ENCODE results near the gene DAB2IP.

DAB2IP gene

DNA sequence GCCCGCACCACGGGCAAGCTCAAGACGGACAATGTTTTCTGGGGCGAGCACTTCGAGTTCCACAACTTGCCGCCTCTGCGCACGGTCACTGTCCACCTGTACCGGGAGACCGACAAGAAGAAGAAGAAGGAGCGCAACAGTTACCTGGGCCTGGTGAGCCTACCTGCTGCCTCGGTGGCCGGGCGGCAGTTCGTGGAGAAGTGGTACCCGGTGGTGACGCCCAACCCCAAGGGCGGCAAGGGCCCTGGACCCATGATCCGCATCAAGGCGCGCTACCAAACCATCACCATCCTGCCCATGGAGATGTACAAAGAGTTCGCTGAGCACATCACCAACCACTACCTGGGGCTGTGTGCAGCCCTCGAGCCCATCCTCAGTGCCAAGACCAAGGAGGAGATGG is 108.6 kb downstream of the DAB2IP start:
- Mint-ChIP-seq H3K4me3 (no peak overlapping the region), H3K4me1 (ENCODE audit: low read depth) (no peaks in the 10 kb centered on the region), H3K27ac (no peak overlapping the region), H3K27me3 (no peaks in the 10 kb centered on the region), H3K9me3 (no peaks in the 10 kb centered on the region), H3K36me3 (ENCODE audit: low read depth) (no peaks in the 10 kb centered on the region)
- intact Hi-C loops (cut with micrococcal nuclease), result no loop called here

- H3K36me3 Mint-ChIP-seq (ENCODE audit: low read depth), result no peaks in the 10 kb centered on the region
- H3K27ac Mint-ChIP-seq, result no peak overlapping the region
- no peaks in the 10 kb centered on the region for H3K27me3 Mint-ChIP-seq
- no peak overlapping the region for H3K4me3 Mint-ChIP-seq
- H3K4me1 Mint-ChIP-seq (ENCODE audit: low read depth), result no peaks in the 10 kb centered on the region
- intact Hi-C loops (cut with micrococcal nuclease), result no loop called here
- no peaks in the 10 kb centered on the region for H3K9me3 Mint-ChIP-seq
Measured at GRCh38 chr9:121760571-121760970, 109.1 kb downstream of the DAB2IP start.

DNA sequence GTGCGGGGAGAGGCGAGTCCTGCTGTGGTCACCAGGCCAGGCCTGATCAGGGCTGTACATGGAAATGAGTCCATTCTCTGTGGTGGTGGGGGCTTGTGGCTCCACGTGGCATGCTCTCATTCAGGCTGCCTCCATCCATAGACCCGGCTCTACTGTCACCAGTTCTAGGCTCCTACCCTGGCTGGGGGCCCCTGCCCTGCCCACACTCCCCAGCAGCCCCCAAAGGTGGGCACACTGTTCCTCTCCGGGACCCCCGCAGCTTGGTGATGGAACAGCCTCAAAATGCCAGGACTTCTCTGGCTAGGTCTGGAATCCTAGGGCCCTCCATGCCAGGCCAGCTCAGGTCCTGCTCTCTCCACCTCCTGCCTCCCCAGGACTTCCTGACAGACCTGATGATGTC is 111.7 kb downstream of the DAB2IP start:
- intact Hi-C loops (cut with micrococcal nuclease), result no loop called here
- Mint-ChIP-seq H3K27me3 (no peaks in the 10 kb centered on the region), H3K36me3 (ENCODE audit: low read depth) (no peaks in the 10 kb centered on the region), H3K4me3 (no peak overlapping the region), H3K27ac (no peak overlapping the region), H3K4me1 (ENCODE audit: low read depth) (no peaks in the 10 kb centered on the region), H3K9me3 (no peaks in the 10 kb centered on the region)

- no peaks in the 10 kb centered on the region for H3K36me3 Mint-ChIP-seq (ENCODE audit: low read depth)
Measured at GRCh38 chr9:121763561-121764370, 112.3 kb downstream of the DAB2IP start.

DNA sequence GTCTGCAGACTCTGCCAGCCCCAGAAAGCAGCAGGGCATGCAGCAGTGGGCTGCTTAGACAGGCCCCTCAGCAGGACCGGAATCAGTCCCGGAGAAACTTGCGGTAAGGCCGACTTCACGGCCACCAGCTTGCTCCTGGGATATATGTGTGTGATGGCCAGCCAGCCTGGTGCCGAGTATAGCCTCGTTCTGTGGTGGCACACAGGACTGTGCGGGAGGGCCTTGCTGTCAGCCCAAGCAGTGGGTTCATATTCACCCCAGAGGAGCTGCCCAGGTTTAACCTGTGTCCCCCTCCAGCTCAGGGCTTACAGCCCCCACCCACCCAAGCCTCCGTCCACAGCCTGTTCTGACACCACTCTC is 112.9 kb downstream of the DAB2IP start:
- intact Hi-C loops (cut with micrococcal nuclease), result no loop called here
- Mint-ChIP-seq H3K27ac (no peak overlapping the region), H3K36me3 (ENCODE audit: low read depth) (no peaks in the 10 kb centered on the region), H3K9me3 (no peaks in the 10 kb centered on the region), H3K27me3 (no peaks in the 10 kb centered on the region), H3K4me1 (ENCODE audit: low read depth) (no peaks in the 10 kb centered on the region), H3K4me3 (no peak overlapping the region)

More at GRCh38 chr9:121763561-121764370, 112.3 kb downstream of the DAB2IP start:
- Mint-ChIP-seq H3K27ac (no peak overlapping the region), H3K4me1 (ENCODE audit: low read depth) (no peaks in the 10 kb centered on the region), H3K9me3 (no peaks in the 10 kb centered on the region), H3K27me3 (no peaks in the 10 kb centered on the region), H3K4me3 (no peak overlapping the region)
- intact Hi-C loops (cut with micrococcal nuclease), result no loop called here

- Mint-ChIP-seq H3K27ac (no peak overlapping the region), H3K4me1 (ENCODE audit: low read depth) (no peaks in the 10 kb centered on the region)
Measured at GRCh38 chr9:121765021-121765950, 113.9 kb downstream of the DAB2IP start.

DNA sequence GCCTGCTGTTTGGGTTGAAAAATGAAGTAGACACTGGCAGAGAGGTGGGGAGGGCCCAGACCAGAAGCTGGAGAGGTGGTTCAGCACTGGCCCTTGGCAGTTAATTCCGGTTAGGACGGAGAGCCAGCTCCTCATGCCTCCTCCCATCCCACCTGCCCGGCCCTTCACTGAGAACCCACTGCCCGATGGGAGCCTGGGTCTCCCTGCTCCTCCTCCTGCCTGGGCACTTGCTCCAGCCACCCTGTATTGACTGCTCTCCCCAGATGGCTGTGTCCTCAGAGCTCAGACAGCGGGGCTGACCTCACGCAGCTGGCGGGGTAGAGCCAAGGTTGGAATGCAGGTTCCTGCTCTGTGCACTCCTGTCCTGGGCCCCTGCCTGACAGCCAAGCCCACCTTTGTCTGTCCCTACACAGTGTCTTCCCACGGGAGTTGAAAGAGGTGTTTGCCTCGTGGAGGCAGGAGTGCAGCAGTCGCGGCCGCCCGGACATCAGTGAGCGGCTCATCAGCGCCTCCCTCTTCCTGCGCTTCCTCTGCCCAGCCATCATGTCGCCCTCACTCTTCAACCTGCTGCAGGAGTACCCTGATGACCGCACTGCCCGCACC is 114.7 kb downstream of the DAB2IP start:
- Mint-ChIP-seq H3K27me3 (no peaks in the 10 kb centered on the region), H3K9me3 (no peaks in the 10 kb centered on the region), H3K36me3 (ENCODE audit: low read depth) (no peaks in the 10 kb centered on the region), H3K27ac (no peak overlapping the region), H3K4me1 (ENCODE audit: low read depth) (no peaks in the 10 kb centered on the region), H3K4me3 (no peak overlapping the region)
- intact Hi-C loops (cut with micrococcal nuclease), result no loop called here

More at GRCh38 chr9:121765021-121765950, 113.9 kb downstream of the DAB2IP start:
- no peaks in the 10 kb centered on the region for H3K9me3 Mint-ChIP-seq
- intact Hi-C loops (cut with micrococcal nuclease), result no loop called here
- no peaks in the 10 kb centered on the region for H3K27me3 Mint-ChIP-seq
- H3K4me3 Mint-ChIP-seq, result no peak overlapping the region
- no peaks in the 10 kb centered on the region for H3K36me3 Mint-ChIP-seq (ENCODE audit: low read depth)

- Mint-ChIP-seq H3K4me3 (no peak overlapping the region), H3K4me1 (ENCODE audit: low read depth) (no peaks in the 10 kb centered on the region), H3K36me3 (ENCODE audit: low read depth) (no peaks in the 10 kb centered on the region), H3K27me3 (no peaks in the 10 kb centered on the region), H3K9me3 (no peaks in the 10 kb centered on the region), H3K27ac (no peak overlapping the region)
- intact Hi-C loops (cut with micrococcal nuclease), result no loop called here
Measured at GRCh38 chr9:121767171-121767769, 115.8 kb downstream of the DAB2IP start.

DNA sequence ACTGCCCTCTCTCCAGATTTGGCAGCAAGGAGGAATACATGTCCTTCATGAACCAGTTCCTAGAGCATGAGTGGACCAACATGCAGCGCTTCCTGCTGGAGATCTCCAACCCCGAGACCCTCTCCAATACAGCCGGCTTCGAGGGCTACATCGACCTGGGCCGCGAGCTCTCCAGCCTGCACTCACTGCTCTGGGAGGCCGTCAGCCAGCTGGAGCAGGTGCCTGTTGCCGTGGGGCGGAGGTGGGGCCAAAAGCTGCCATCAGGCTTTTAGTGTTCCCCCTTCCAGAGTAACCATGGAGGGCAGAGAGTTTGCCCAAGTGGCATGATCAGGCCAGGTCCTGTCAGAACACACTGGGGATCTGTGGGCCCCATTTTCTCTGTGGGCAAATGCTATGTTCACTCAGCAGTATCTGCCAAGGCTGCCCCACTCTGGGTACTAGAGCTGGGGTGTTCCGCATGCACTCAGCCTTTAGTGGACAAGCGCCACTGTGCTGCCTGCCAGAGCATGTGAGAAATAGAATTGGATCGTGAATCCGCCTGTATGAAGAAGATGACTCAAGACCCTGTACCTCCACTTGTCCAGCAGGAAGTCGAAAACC is 117.1 kb downstream of the DAB2IP start:
- no peak overlapping the region for H3K4me3 Mint-ChIP-seq
- no peaks in the 10 kb centered on the region for H3K4me1 Mint-ChIP-seq (ENCODE audit: low read depth)
- H3K9me3 Mint-ChIP-seq, result no peaks in the 10 kb centered on the region
- H3K36me3 Mint-ChIP-seq (ENCODE audit: low read depth), result no peaks in the 10 kb centered on the region
- H3K27ac Mint-ChIP-seq, result no peak overlapping the region
- intact Hi-C loops (cut with micrococcal nuclease), result no loop called here
- no peaks in the 10 kb centered on the region for H3K27me3 Mint-ChIP-seq

DNA sequence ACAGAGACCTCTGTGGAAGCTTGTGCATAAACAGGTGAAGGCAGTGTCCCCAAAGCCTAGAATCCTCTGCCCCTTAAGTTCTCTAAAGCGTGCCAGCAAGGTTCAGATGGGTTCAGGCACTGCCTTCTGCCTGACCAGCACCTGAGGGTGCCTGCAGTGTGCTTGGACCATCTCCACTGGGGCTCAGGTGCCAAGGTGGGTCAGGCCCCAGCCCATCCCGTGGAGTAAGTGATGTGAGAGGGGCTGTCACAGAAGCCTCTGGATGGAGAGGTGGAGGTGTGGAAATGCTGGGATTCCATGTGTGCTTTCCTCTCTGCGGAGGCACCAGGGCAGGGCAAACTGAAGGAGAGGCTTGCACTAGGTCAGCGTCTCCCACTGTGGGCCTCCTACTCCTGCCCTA is 118.5 kb downstream of the DAB2IP start:
- intact Hi-C loops (cut with micrococcal nuclease), result no loop called here
- Mint-ChIP-seq H3K9me3 (no peaks in the 10 kb centered on the region), H3K4me3 (no peak overlapping the region), H3K27me3 (no peaks in the 10 kb centered on the region), H3K36me3 (ENCODE audit: low read depth) (no peaks in the 10 kb centered on the region), H3K27ac (no peak overlapping the region), H3K4me1 (ENCODE audit: low read depth) (no peaks in the 10 kb centered on the region)

DNA sequence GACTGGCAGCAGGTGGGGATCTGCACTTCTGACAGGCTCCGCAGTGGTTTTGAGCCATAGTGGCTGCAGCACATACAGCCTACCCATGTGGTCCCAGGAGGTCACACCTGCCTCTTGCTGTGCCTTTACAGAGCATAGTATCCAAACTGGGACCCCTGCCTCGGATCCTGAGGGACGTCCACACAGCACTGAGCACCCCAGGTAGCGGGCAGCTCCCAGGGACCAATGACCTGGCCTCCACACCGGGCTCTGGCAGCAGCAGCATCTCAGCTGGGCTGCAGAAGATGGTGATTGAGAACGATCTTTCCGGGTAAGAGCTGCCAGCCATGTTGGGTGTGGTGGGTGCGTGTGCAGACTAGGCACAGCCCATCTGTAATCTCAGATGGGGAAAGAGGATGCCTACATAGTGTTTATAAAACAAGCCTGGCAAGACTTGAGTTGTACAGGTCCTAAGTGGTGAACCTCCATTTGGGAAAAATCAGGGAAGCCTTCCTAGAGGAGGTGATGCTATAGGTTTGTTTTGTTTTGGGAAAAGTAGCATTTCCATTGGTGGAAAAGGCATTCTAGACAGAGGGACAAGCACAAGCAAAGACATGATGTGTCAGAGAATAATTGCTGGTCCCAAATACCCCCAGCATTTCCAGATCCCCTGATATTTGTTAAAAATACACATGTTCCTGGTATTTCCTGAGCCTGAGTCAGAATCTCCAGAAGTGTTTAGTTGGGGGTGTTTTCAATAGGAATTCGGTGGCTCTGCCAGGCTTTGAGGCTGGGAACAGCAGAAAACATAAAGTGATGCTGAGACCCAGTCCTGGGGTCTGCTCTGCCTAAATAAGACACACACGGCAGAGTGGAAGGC is 119.2 kb downstream of the DAB2IP start:
- Mint-ChIP-seq H3K4me3 (no peak overlapping the region), H3K4me1 (ENCODE audit: low read depth) (no peaks in the 10 kb centered on the region), H3K27ac (no peak overlapping the region), H3K27me3 (no peaks in the 10 kb centered on the region), H3K36me3 (ENCODE audit: low read depth) (no peaks in the 10 kb centered on the region), H3K9me3 (no peaks in the 10 kb centered on the region)
- intact Hi-C loops (cut with micrococcal nuclease), result no loop called here

- no peak overlapping the region for H3K27ac Mint-ChIP-seq
- H3K36me3 Mint-ChIP-seq (ENCODE audit: low read depth), result no peaks in the 10 kb centered on the region
- H3K9me3 Mint-ChIP-seq, result no peaks in the 10 kb centered on the region
- intact Hi-C loops (cut with micrococcal nuclease), result no loop called here
- no peak overlapping the region for H3K4me3 Mint-ChIP-seq
- no peaks in the 10 kb centered on the region for H3K4me1 Mint-ChIP-seq (ENCODE audit: low read depth)
- no peaks in the 10 kb centered on the region for H3K27me3 Mint-ChIP-seq
Measured at GRCh38 chr9:121771418-121771817, 120.0 kb downstream of the DAB2IP start.

All from dendritic cell treated with granulocyte-macrophage colony-stimulating factor and Interleukin-4, amounts not matched to agents 40 ng/mL and 50 ng/mL, for 4 days (primary cell).